ENCODE results near the gene NUDT3. TPM values are rescaled to one million over a fixed set of nuclear protein-coding genes. Genes with fewer than 3 reads are reported as not detected.

NUDT3 gene
- total RNA-seq, 4 donors from 2014 or later = 40.0 to 71.9 (median 50.6) TPM

- intact Hi-C loops (cut with DNase I; ENCODE audit: low total_unique reads) = loop anchor here (5.0 kb wide), 1 partner anchor 1448 kb away; no protein-coding TSS in a partner anchor
- Histone ChIP-seq H3K27ac (peak overlapping the region; percentile 92 to 99 (median 97)), H3K9me3 (no peaks in the 10 kb centered on the region), H3K27me3 (no peaks in the 10 kb centered on the region), H3K36me3 (no peaks in the 10 kb centered on the region), H3K4me1 (peaks cover 57 to 79% of the 10 kb centered on the region in 2 donors), H3K4me3 (no peak overlapping the region)
- in situ Hi-C loops (cut with MboI; ENCODE audit: low sequenced_read_pairs in 4 of 4) = loop anchor here in 1 of 4 donors (25.0 kb wide), 1 partner anchor 542 kb away; the partner anchor contains the start of gene IP6K3
- ATAC-seq = no peak
- TF ChIP-seq CTCF (IDR thresholded peaks at IDR 0.05 in 4 of 5, conservative IDR thresholded peaks at IDR 0.05 in 1 of 5) = no peak
- TF ChIP-seq POLR2A (IDR thresholded peaks at IDR 0.05) = no peak
- DNase-seq = no peak
Measured at GRCh38 chr6:34278833-34279232, 113.6 kb downstream of the NUDT3 start.

GRCh38 chr6:34277763-34278112 is 114.7 kb downstream of the NUDT3 start:
- H3K27me3 ChIP-seq = no peaks in the 10 kb centered on the region
- H3K27ac ChIP-seq = peak overlapping the region; percentile 92 to 99 (median 97)
- in situ Hi-C loops (cut with MboI; ENCODE audit: low sequenced_read_pairs in 4 of 4) = loop anchor here in 1 of 4 donors (25.0 kb wide), 1 partner anchor 540 kb away; the partner anchor contains the start of gene IP6K3
- no peaks in the 10 kb centered on the region for H3K9me3 ChIP-seq
- H3K4me1 ChIP-seq = peaks cover 57 to 74% of the 10 kb centered on the region in 2 donors
- ATAC-seq (no peak), DNase-seq (no peak)
- intact Hi-C loops (cut with DNase I; ENCODE audit: low total_unique reads) = loop anchor here (1.0 to 5.0 kb wide), 5 partner anchors 29 to 1450 kb away; partner anchors contain the start of genes NUDT3 and SMIM29
- no peaks in the 10 kb centered on the region for H3K36me3 ChIP-seq
- no peak for TF ChIP-seq CTCF (IDR thresholded peaks at IDR 0.05 in 4 of 5, conservative IDR thresholded peaks at IDR 0.05 in 1 of 5)
- peak; percentile 33 to 55 for TF ChIP-seq POLR2A (IDR thresholded peaks at IDR 0.05)
- no peak overlapping the region for H3K4me3 ChIP-seq

- Histone ChIP-seq H3K9me3 (no peaks in the 10 kb centered on the region), H3K27me3 (no peaks in the 10 kb centered on the region), H3K36me3 (no peaks in the 10 kb centered on the region), H3K4me1 (peaks cover 54 to 68% of the 10 kb centered on the region in 2 donors), H3K27ac (peak overlapping the region; percentile 92 to 99 (median 97)), H3K4me3 (peak overlapping the region; percentile 11 to 34 (median 26))
- TF ChIP-seq CTCF (IDR thresholded peaks at IDR 0.05 in 4 of 5, conservative IDR thresholded peaks at IDR 0.05 in 1 of 5) = no peak
- peak in 1 of 2 donors; percentile 9 for TF ChIP-seq POLR2A (IDR thresholded peaks at IDR 0.05)
- ATAC-seq (peak; percentile 79 to 82), DNase-seq (peak; percentile 93 to 94)
- intact Hi-C loops (cut with DNase I; ENCODE audit: low total_unique reads) = loop anchor here (1.0 to 5.0 kb wide), 5 partner anchors 28 to 1450 kb away; partner anchors contain the start of genes NUDT3 and SMIM29
- in situ Hi-C loops (cut with MboI; ENCODE audit: low sequenced_read_pairs in 4 of 4) = loop anchor here in 1 of 4 donors (25.0 kb wide), 1 partner anchor 540 kb away; the partner anchor contains the start of gene IP6K3
Measured at GRCh38 chr6:34276881-34277762, 115.3 kb downstream of the NUDT3 start.

- TF ChIP-seq POLR2A (IDR thresholded peaks at IDR 0.05) (no peak), CTCF (IDR thresholded peaks at IDR 0.05 in 4 of 5, conservative IDR thresholded peaks at IDR 0.05 in 1 of 5) (no peak)
- Histone ChIP-seq H3K27ac (peak overlapping the region; percentile 92 to 99 (median 97)), H3K27me3 (no peaks in the 10 kb centered on the region), H3K4me1 (peaks cover 51 to 59% of the 10 kb centered on the region in 2 donors), H3K9me3 (no peaks in the 10 kb centered on the region), H3K4me3 (no peak overlapping the region), H3K36me3 (no peaks in the 10 kb centered on the region)
- ATAC-seq (peak; percentile 13 to 40), DNase-seq (peak; percentile 32 to 79)
- in situ Hi-C loops (cut with MboI; ENCODE audit: low sequenced_read_pairs in 4 of 4) (loop anchor here in 1 of 4 donors (25.0 kb wide), 1 partner anchor 539 kb away; the partner anchor contains the start of gene IP6K3), intact Hi-C loops (cut with DNase I; ENCODE audit: low total_unique reads) (loop anchor here (2.0 to 5.0 kb wide), 3 partner anchors 27 to 1451 kb away; partner anchors contain the start of gene SMIM29)
Measured at GRCh38 chr6:34276191-34276590, 116.3 kb downstream of the NUDT3 start.

All from gastrocnemius medialis (tissue), 4 donors.